Measurements from ENCODE around the gene CEP350. TPM values are rescaled to one million over a fixed set of nuclear protein-coding genes. Genes with fewer than 3 reads are reported as not detected.
"Not testable (repeated sequence)": the region's sequence is repeated elsewhere in the genome, so short reads cannot be mapped to it uniquely, and the experiment has no call there.

CEP350 gene
- total and polyA plus RNA-seq, 2 of the 4 experiments (the other 2 are of a cell fraction): 5.0 to 36.4 TPM

GRCh38 chr1:180133688-180134087 lies 179.1 kb downstream of the CEP350 start:
- H3K9ac ChIP-seq (ENCODE audit: low read depth, low read length); H3K27me3 ChIP-seq (ENCODE audit: control insufficient read depth, insufficient read depth, low read length); intact Hi-C loops (cut with micrococcal nuclease); DNase-seq; H3K56ac ChIP-seq (ENCODE audit: extremely low read depth, insufficient read depth, low read length); ATAC-seq (ENCODE audit: low read depth); H2AK9ac ChIP-seq (replicated peaks; ENCODE audit: low read depth, low read length, poor library complexity); H3K4me3 ChIP-seq (ENCODE audit: insufficient read depth, low read depth, low read length); POLR2A ChIA-PET (ENCODE audit: unreplicated experiment); CTCF ChIA-PET; H3K79me1 ChIP-seq (ENCODE audit: low read depth in 1 of 2, low read length in 2 of 2); H3K27ac ChIP-seq (ENCODE audit: insufficient read depth, low read length); dilution Hi-C loops (cut with HindIII; ENCODE audit: low sequenced_read_pairs, unreplicated experiment); H3K36me3 ChIP-seq (ENCODE audit: control insufficient read depth, insufficient read depth, low read length); H2AFZ ChIP-seq (replicated peaks; ENCODE audit: low read length, poor library complexity); in situ Hi-C loops (cut with MboI; ENCODE audit: low sequenced_read_pairs); H3K4me2 ChIP-seq (ENCODE audit: low read depth, low read length); H3K9me3 ChIP-seq (ENCODE audit: control insufficient read depth, insufficient read depth, low read length); BruUV-seq (replicated peaks); H3K9me1 ChIP-seq (ENCODE audit: insufficient read depth, low read length); H3K23ac ChIP-seq (ENCODE audit: low read depth, low read length); H4K20me1 ChIP-seq (ENCODE audit: insufficient read depth, low read length): not testable (repeated sequence)
- H2BK5ac ChIP-seq (ENCODE audit: low read depth, low read length, poor library complexity, severe bottlenecking): peak overlapping the region; percentile 3
- H4K5ac ChIP-seq (ENCODE audit: low read depth, low read length): peak overlapping the region; percentile 47
- H3K4me1 ChIP-seq (ENCODE audit: control insufficient read depth, insufficient read depth, low read length): peaks cover 17% of the 10 kb centered on the region
- H2BK15ac ChIP-seq (ENCODE audit: low read depth, low read length): peak overlapping the region; percentile 0
- peak overlapping the region; percentile 58; the same call in 1 of the 2 replicates for H4K91ac ChIP-seq (ENCODE audit: insufficient read depth, low read depth, low read length)
- H3K14ac ChIP-seq (replicated peaks; ENCODE audit: low read depth, low read length): peak overlapping the region; percentile 12; the same call in 1 of the 2 replicates
- no CpG with 5 or more reads among the region's 9 CpGs for WGBS, 2 experiments (ENCODE audit: extremely low coverage in 2 of 2, insufficient read length in 1 of 2)
- peak overlapping the region; percentile 60; the same call in 1 of the 2 replicates for H3K4ac ChIP-seq (ENCODE audit: low read depth, low read length)
- H2BK120ac ChIP-seq (ENCODE audit: low read depth, low read length): peak overlapping the region; percentile 64
- H3K18ac ChIP-seq (ENCODE audit: low read depth, low read length): peak overlapping the region; percentile 84
- H2BK20ac ChIP-seq (ENCODE audit: low read depth, low read length): peak overlapping the region; percentile 66
- H2AK5ac ChIP-seq (ENCODE audit: low read depth, low read length): peak overlapping the region; percentile 66
- H4K8ac ChIP-seq (ENCODE audit: low read depth in 2 of 2, low read length in 2 of 2): peak overlapping the region in 1 of 2 experiments; percentile 59; a peak in 2 of 4 replicates
